ENCODE data around the gene RPRD2.

Gene RPRD2

DNA sequence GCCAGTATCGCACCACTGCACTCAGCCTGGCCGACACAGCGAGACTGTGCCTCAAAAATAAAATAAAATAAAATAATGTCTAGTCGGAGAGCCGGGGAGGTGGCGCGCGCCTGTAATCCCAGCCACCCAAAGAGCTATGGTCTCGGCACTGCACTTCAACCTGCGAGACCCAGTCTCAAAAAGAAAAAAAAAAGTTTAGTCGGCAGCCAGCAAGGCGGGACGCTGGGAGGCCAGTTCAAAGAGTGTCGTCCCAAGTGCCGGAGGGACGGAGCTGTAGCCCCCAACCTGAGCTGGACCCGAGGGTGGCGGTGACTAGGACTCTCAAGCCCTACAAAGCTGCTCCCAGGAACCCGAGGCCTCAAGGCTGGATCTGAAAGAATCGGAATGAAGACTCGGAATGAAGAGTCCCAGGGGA, 151.0 kb downstream of the RPRD2 start:
- peak; percentile 19 for DNase-seq (ENCODE audit: low spot score)

DNA sequence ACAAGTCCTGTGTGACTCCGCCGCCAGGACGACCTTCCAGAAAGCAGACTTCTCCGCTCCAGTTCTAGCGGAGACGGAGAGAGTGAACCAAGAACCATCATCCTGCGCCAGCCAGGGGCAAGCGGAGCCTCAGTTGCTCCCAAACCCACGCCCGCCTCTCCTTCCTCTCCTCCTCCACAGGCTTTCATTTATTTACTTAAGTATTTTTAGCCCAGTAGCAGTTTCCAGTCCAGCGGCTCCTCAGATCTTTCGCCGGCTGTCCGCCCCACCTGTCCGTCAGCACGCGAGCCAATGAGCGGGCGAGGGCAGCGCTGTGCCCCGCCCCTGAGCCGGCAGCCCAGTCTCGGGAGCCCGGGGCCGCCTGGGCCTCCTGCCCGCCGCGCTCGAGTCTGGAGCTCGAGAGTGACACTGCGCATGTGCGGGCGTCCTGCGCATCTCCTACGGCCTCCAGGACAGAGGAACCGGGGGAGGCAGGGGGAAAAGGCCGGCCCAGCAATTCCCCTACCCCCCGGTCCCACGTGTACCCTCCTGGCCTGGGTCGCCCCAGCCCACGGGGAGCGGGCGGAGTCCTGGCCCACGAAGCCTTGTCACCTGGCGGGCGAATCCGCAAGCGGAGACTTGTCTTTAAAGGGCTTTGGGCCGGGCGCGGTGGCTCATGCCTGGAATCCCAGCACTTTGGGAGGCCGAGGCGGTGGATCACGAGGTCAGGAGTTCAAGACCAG, 151.5 kb downstream of the RPRD2 start, which contains the start of gene FALEC:
Gene FALEC, plus strand, starts transcription at position 425 of the 722 bp plus-strand sequence.
- peak; percentile 93 for DNase-seq (ENCODE audit: low spot score)

DNA sequence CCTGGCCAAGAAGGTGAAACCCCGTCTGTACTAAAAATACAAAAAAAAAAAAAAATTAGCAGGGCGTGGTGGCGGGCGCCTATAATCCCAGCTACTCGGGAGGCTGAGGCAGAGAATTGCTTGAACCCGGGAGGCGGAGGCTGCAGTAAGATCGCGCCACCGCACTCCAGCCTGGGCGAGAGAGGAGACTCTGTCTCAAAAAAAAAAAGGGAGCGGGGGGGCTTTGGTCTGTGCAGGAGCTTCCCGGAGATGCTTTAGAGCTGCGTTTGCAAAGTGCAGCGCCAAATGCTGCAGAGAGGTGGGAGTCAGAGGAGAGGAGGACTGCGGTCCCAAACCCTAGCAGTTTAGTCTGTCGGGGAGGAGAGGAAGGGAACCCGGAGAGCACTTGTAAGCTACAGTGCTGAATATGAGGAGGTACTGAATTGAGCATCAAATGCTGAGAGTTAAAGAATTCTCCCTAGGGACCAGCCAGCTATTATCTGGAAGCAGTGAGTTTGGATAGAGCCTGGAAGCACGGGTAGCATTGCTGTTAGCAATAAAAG, 152.2 kb downstream of the RPRD2 start:
- no peak for DNase-seq (ENCODE audit: low spot score)

- no peak for DNase-seq (ENCODE audit: low spot score)
Observed at GRCh38 chr1:150516616-150517015, 152.7 kb downstream of the RPRD2 start.

GRCh38 chr1:150521196-150521968, 157.4 kb downstream of the RPRD2 start:
- DNase-seq (ENCODE audit: low spot score): no peak

DNA sequence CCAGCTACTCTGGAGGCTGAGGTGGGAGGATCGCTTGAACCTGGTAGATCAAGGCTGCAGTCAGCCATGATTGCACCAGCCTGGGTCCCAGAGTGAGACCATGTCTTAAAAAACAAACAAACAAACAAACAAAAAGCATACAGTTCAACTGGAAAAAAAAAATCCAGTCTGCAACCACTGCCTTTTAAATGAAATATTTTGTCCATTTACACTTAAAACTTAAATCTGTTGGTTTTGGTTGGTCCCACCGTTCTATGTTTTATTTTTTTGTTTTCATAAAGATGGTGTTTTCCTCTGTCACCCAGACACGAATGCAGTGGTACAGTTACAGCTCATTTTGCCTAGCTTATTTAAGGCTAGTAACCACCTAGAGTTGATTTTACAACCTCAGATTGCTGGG, 161.4 kb downstream of the RPRD2 start:
- DNase-seq (ENCODE audit: low spot score): no peak
